ENCODE measurements around the gene UBE2G1.

DNA sequence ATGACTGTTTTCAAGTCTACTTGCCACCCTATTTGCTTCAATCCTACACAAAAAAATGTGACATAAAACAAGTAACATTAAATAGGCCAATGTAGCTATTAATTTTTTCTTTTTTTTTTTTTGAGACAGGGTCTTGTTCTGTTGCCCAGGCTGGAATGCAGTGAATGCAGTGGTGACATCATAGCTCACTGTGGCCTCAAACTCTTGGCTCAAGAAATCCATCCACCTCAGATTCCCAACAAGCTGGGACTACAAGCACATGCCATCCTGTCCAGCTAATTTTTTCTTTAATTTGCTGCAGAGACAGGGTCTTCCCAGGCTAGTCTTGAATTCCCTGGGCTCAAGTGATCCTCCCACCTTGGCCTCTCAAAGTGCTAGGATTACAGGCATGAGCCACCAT lies 132.1 kb downstream of the UBE2G1 start:
- TF ChIP-seq EZH2 (optimal IDR thresholded peaks at IDR 0.05; ENCODE audit: low read depth, low read length) (no peak), EZH2phosphoT487 (IDR thresholded peaks at IDR 0.05; ENCODE audit: low read length) (no peak)
- TF ChIP-seq, protein P1, sequence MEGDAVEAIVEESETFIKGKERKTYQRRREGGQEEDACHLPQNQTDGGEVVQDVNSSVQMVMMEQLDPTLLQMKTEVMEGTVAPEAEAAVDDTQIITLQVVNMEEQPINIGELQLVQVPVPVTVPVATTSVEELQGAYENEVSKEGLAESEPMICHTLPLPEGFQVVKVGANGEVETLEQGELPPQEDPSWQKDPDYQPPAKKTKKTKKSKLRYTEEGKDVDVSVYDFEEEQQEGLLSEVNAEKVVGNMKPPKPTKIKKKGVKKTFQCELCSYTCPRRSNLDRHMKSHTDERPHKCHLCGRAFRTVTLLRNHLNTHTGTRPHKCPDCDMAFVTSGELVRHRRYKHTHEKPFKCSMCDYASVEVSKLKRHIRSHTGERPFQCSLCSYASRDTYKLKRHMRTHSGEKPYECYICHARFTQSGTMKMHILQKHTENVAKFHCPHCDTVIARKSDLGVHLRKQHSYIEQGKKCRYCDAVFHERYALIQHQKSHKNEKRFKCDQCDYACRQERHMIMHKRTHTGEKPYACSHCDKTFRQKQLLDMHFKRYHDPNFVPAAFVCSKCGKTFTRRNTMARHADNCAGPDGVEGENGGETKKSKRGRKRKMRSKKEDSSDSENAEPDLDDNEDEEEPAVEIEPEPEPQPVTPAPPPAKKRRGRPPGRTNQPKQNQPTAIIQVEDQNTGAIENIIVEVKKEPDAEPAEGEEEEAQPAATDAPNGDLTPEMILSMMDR (IDR thresholded peaks at IDR 0.05; ENCODE audit: low read length), result no peak

Data from MM.1S (cell line).